Measurements from ENCODE around the gene HPCAL4. TPM values are rescaled to one million over a fixed set of nuclear protein-coding genes. Genes with fewer than 3 reads are reported as not detected.
A peak's percentile ranks its signal among the peaks of the same experiment; 100 is the strongest.

The HPCAL4 gene
- total and polyA plus RNA-seq, 7 experiments from 2014 or later: 2.9 to 49.0 (median 12.0) TPM

DNA sequence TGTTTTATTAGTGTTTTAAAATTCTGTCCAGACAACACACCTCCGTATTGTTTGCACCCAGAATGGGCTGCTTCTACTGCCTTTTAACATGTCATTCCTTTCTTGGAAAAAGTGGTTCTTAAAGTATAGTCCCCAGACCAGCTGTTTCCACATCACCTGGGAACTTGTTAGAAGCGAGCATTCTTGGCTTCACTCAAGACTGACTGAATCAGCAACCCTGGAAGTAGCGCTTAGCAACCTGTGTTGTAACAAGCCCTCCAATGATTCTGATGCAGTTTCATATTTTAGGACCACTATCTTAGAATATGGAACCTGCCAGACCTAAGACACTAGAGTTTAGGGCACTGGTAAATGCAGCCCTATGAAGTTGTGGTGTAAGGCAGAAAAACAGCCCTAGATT lies 41.5 kb upstream of the HPCAL4 start:
- peaks cover 0 to 7% (median 0%) of the 10 kb centered on the region in 11 donors for H3K9me3 Mint-ChIP-seq
- no peak for DNase-seq
- intact Hi-C loops (cut with micrococcal nuclease): loop anchor here in 1 of 2 donors (10.0 kb wide), 1 partner anchor 302 kb away; no protein-coding TSS in a partner anchor
- H3K36me3 ChIP-seq (ENCODE audit: control insufficient read depth in 2 of 3, insufficient read depth in 3 of 3, low read length in 3 of 3): no peaks in the 10 kb centered on the region
- no peak overlapping the region for H3K27ac ChIP-seq (ENCODE audit: low read depth, low read length)
- no peak overlapping the region for H3K4me3 Mint-ChIP-seq
- peaks cover 0 to 4% of the 10 kb centered on the region in 2 donors for H3K27me3 ChIP-seq (ENCODE audit: control insufficient read depth in 2 of 2, insufficient read depth in 2 of 2, low read length in 2 of 2)
- H3K36me3 Mint-ChIP-seq: peaks cover 0 to 6% (median 3%) of the 10 kb centered on the region in 5 donors
- no peak overlapping the region for H3K4me3 ChIP-seq (ENCODE audit: low read length)
- ChIA-PET CTCF (no interaction called here), POLR2A (no interaction called here)
- peaks cover 0 to 19% (median 5%) of the 10 kb centered on the region in 7 donors for H3K4me1 Mint-ChIP-seq
- no peaks in the 10 kb centered on the region for H3K9me3 ChIP-seq (ENCODE audit: control insufficient read depth in 2 of 3, low read length in 3 of 3)
- H3K27me3 Mint-ChIP-seq: peaks cover 44 to 64% (median 52%) of the 10 kb centered on the region in 5 donors
- no peak for ATAC-seq
- peaks cover 0 to under 1% of the 10 kb centered on the region in 2 donors for H3K4me1 ChIP-seq (ENCODE audit: control insufficient read depth in 2 of 2, insufficient read depth in 2 of 2, low read length in 2 of 2)
- H3K27ac Mint-ChIP-seq: no peak overlapping the region

DNA sequence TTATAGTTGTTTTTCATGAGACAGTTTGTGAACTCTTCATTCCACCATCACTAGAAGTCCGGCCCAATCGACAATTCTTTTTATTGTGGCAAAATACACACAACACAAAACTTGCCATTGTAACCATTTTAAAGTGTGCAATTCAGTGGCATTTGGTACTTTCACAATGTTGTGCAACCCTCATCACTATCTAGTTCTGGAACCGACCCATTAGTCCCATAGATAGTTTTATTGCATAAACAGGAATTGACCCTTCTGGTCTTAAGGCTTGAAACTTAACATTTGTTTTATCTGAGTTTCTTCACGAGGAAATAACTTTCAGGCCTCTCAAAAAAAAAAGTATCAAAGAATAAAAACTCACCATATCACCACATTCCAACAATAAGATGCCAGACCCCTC lies 38.6 kb upstream of the HPCAL4 start:
- no peaks in the 10 kb centered on the region for H3K36me3 ChIP-seq (ENCODE audit: control insufficient read depth in 2 of 3, insufficient read depth in 3 of 3, low read length in 3 of 3)
- H3K27me3 Mint-ChIP-seq: peaks cover 60 to 77% (median 67%) of the 10 kb centered on the region in 5 donors
- H3K27ac ChIP-seq (ENCODE audit: low read depth, low read length): no peak overlapping the region
- no peaks in the 10 kb centered on the region for H3K4me1 ChIP-seq (ENCODE audit: control insufficient read depth in 2 of 2, insufficient read depth in 2 of 2, low read length in 2 of 2)
- H3K36me3 Mint-ChIP-seq: peaks cover 0 to 3% (median 0%) of the 10 kb centered on the region in 5 donors
- H3K9me3 ChIP-seq (ENCODE audit: control insufficient read depth in 2 of 3, low read length in 3 of 3): no peaks in the 10 kb centered on the region
- no peak overlapping the region for H3K4me3 ChIP-seq (ENCODE audit: low read length)
- H3K4me3 Mint-ChIP-seq: no peak overlapping the region
- intact Hi-C loops (cut with micrococcal nuclease): loop anchor here in 1 of 2 donors (10.0 kb wide), 1 partner anchor 305 kb away; no protein-coding TSS in a partner anchor
- CTCF ChIA-PET: no interaction called here
- no peak overlapping the region for H3K27ac Mint-ChIP-seq
- POLR2A ChIA-PET: interaction anchor here (1.4 kb wide), 1 partner anchor 9 kb away, joined by 4 read pairs; the partner anchor contains the start of gene PPIE
- ATAC-seq: no peak
- peaks cover 0 to 11% of the 10 kb centered on the region in 2 donors for H3K27me3 ChIP-seq (ENCODE audit: control insufficient read depth in 2 of 2, insufficient read depth in 2 of 2, low read length in 2 of 2)
- no peaks in the 10 kb centered on the region for H3K9me3 Mint-ChIP-seq
- peaks cover 0 to 15% (median 0%) of the 10 kb centered on the region in 7 donors for H3K4me1 Mint-ChIP-seq
- DNase-seq: no peak

GRCh38 chr1:39729030-39729429 lies 37.8 kb upstream of the HPCAL4 start:
- Histone ChIP-seq H3K4me1 (ENCODE audit: control insufficient read depth in 2 of 2, insufficient read depth in 2 of 2, low read length in 2 of 2) (no peaks in the 10 kb centered on the region), H3K27me3 (ENCODE audit: control insufficient read depth in 2 of 2, insufficient read depth in 2 of 2, low read length in 2 of 2) (peaks cover 0 to 11% of the 10 kb centered on the region in 2 donors), H3K4me3 (ENCODE audit: low read length) (no peak overlapping the region), H3K27ac (ENCODE audit: low read depth, low read length) (no peak overlapping the region), H3K9me3 (ENCODE audit: control insufficient read depth in 2 of 3, low read length in 3 of 3) (no peaks in the 10 kb centered on the region), H3K36me3 (ENCODE audit: control insufficient read depth in 2 of 3, insufficient read depth in 3 of 3, low read length in 3 of 3) (no peaks in the 10 kb centered on the region)
- DNase-seq (no peak), ATAC-seq (no peak)
- no peak overlapping the region for H3K4me3 Mint-ChIP-seq
- H3K9me3 Mint-ChIP-seq: no peaks in the 10 kb centered on the region
- H3K27ac Mint-ChIP-seq: peak overlapping the region in 1 of 9 donors; percentile 56
- H3K36me3 Mint-ChIP-seq: peaks cover 0 to 3% (median 0%) of the 10 kb centered on the region in 5 donors
- peaks cover 67 to 78% (median 75%) of the 10 kb centered on the region in 5 donors for H3K27me3 Mint-ChIP-seq
- peaks cover 0 to 15% (median 0%) of the 10 kb centered on the region in 7 donors for H3K4me1 Mint-ChIP-seq
- ChIA-PET POLR2A (interaction anchor here (1.4 kb wide), 1 partner anchor 10 kb away, joined by 4 read pairs; the partner anchor contains the start of gene PPIE), CTCF (no interaction called here)
- intact Hi-C loops (cut with micrococcal nuclease): no loop called here

GRCh38 chr1:39727932-39728317 lies 36.7 kb upstream of the HPCAL4 start:
- Histone ChIP-seq H3K36me3 (ENCODE audit: control insufficient read depth in 2 of 3, insufficient read depth in 3 of 3, low read length in 3 of 3) (no peaks in the 10 kb centered on the region), H3K9me3 (ENCODE audit: control insufficient read depth in 2 of 3, low read length in 3 of 3) (no peaks in the 10 kb centered on the region), H3K27ac (ENCODE audit: low read depth, low read length) (no peak overlapping the region), H3K4me1 (ENCODE audit: control insufficient read depth in 2 of 2, insufficient read depth in 2 of 2, low read length in 2 of 2) (no peaks in the 10 kb centered on the region), H3K4me3 (ENCODE audit: low read length) (no peak overlapping the region), H3K27me3 (ENCODE audit: control insufficient read depth in 2 of 2, insufficient read depth in 2 of 2, low read length in 2 of 2) (peaks cover 0 to 11% of the 10 kb centered on the region in 2 donors)
- POLR2A ChIA-PET: no interaction called here
- intact Hi-C loops (cut with micrococcal nuclease): no loop called here
- Mint-ChIP-seq H3K36me3 (peaks cover 0 to 3% (median 0%) of the 10 kb centered on the region in 5 donors), H3K4me1 (peaks cover 0 to 15% (median 0%) of the 10 kb centered on the region in 7 donors), H3K27ac (peak overlapping the region in 1 of 9 donors; percentile 28), H3K4me3 (peak overlapping the region in 1 of 10 donors; percentile 68), H3K9me3 (no peaks in the 10 kb centered on the region), H3K27me3 (peaks cover 58 to 72% (median 69%) of the 10 kb centered on the region in 5 donors)
- CTCF ChIA-PET: no interaction called here
- no peak for ATAC-seq
- no peak for DNase-seq

GRCh38 chr1:39727221-39727931 lies 36.1 kb upstream of the HPCAL4 start:
- H3K36me3 ChIP-seq (ENCODE audit: control insufficient read depth in 2 of 3, insufficient read depth in 3 of 3, low read length in 3 of 3): no peaks in the 10 kb centered on the region
- CTCF ChIA-PET: interaction anchor here (0.7 kb wide), 1 partner anchor 121 kb away, joined by 3 read pairs; no protein-coding TSS in a partner anchor
- Mint-ChIP-seq H3K27ac (no peak overlapping the region), H3K36me3 (peaks cover 0 to 3% (median 0%) of the 10 kb centered on the region in 5 donors), H3K27me3 (peaks cover 58 to 70% (median 66%) of the 10 kb centered on the region in 5 donors), H3K9me3 (no peaks in the 10 kb centered on the region), H3K4me1 (peaks cover 0 to 15% (median 0%) of the 10 kb centered on the region in 7 donors), H3K4me3 (no peak overlapping the region)
- H3K4me1 ChIP-seq (ENCODE audit: control insufficient read depth in 2 of 2, insufficient read depth in 2 of 2, low read length in 2 of 2): no peaks in the 10 kb centered on the region
- no peaks in the 10 kb centered on the region for H3K9me3 ChIP-seq (ENCODE audit: control insufficient read depth in 2 of 3, low read length in 3 of 3)
- POLR2A ChIA-PET: no interaction called here
- DNase-seq (no peak), ATAC-seq (no peak)
- peaks cover 0 to 11% of the 10 kb centered on the region in 2 donors for H3K27me3 ChIP-seq (ENCODE audit: control insufficient read depth in 2 of 2, insufficient read depth in 2 of 2, low read length in 2 of 2)
- intact Hi-C loops (cut with micrococcal nuclease): no loop called here
- no peak overlapping the region for H3K27ac ChIP-seq (ENCODE audit: low read depth, low read length)
- H3K4me3 ChIP-seq (ENCODE audit: low read length): no peak overlapping the region

DNA sequence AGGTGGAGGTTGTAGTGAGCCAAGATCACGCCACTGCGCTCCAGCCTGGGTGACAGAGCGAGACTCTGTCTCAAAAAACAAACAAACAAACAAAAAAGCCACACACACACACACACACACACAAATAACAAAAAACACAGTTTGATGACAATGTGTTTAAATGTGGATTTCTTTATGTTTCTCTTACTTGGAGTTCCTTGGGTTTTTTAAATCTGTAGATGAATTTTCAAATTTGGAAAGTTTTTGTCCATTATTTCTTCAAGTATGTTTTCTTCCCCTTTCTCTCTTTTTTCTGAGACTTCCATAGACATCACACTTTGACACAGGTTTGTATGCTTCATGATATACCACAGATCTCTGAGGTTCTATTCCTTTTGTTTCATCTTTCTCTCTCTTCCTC lies 35.4 kb upstream of the HPCAL4 start:
- Histone ChIP-seq H3K27ac (ENCODE audit: low read depth, low read length) (no peak overlapping the region), H3K4me3 (ENCODE audit: low read length) (no peak overlapping the region), H3K4me1 (ENCODE audit: control insufficient read depth in 2 of 2, insufficient read depth in 2 of 2, low read length in 2 of 2) (no peaks in the 10 kb centered on the region), H3K27me3 (ENCODE audit: control insufficient read depth in 2 of 2, insufficient read depth in 2 of 2, low read length in 2 of 2) (peaks cover 0 to 11% of the 10 kb centered on the region in 2 donors), H3K9me3 (ENCODE audit: control insufficient read depth in 2 of 3, low read length in 3 of 3) (no peaks in the 10 kb centered on the region), H3K36me3 (ENCODE audit: control insufficient read depth in 2 of 3, insufficient read depth in 3 of 3, low read length in 3 of 3) (no peaks in the 10 kb centered on the region)
- CTCF ChIA-PET: interaction anchor here (0.7 kb wide), 2 partner anchors 53 to 57 kb away, joined by 3 to 4 read pairs; no protein-coding TSS in a partner anchor
- Mint-ChIP-seq H3K4me1 (peaks cover 0 to 15% (median 0%) of the 10 kb centered on the region in 7 donors), H3K4me3 (no peak overlapping the region), H3K27me3 (peaks cover 58 to 76% (median 68%) of the 10 kb centered on the region in 5 donors), H3K9me3 (no peaks in the 10 kb centered on the region), H3K36me3 (peaks cover 0 to 3% (median 0%) of the 10 kb centered on the region in 5 donors), H3K27ac (no peak overlapping the region)
- POLR2A ChIA-PET: interaction anchor here (1.8 kb wide), 1 partner anchor 10 kb away, joined by 5 read pairs; no protein-coding TSS in a partner anchor
- intact Hi-C loops (cut with micrococcal nuclease): no loop called here
- ATAC-seq (no peak), DNase-seq (no peak)
